Suprapubic skin (tissue), 4 donors: ENCODE results near the gene CAMK1D. TPM values are rescaled to one million over a fixed set of nuclear protein-coding genes. Genes with fewer than 3 reads are reported as not detected.

ENCODE experiments used
- DNase-seq, 2 donors: peaks; one replicate each; pipeline ENCODE4 v3.0.0-alpha.2; 2019; ENCODE audit warnings: low spot score in 2 of 2
- H3K27ac ChIP-seq: fragments of 200-600 bp; sonication (generic); one replicate; pipeline ENCODE4 v1.5.1; 2019
- H3K27me3 ChIP-seq: fragments of 200-600 bp; sonication (generic); one replicate; pipeline ENCODE4 v1.5.1; 2019
- H3K36me3 ChIP-seq: fragments of 200-600 bp; sonication (generic); one replicate; pipeline ENCODE4 v1.5.1; 2019
- H3K4me1 ChIP-seq: fragments of 200-600 bp; sonication (generic); one replicate; pipeline ENCODE4 v1.5.1; 2019
- H3K4me3 ChIP-seq: fragments of 200-600 bp; sonication (generic); one replicate; pipeline ENCODE4 v1.5.1; 2019; ENCODE audit warnings: mild to moderate bottlenecking
- H3K9me3 ChIP-seq: fragments of 200-600 bp; sonication (generic); one replicate; pipeline ENCODE4 v1.5.1; 2019
- EP300 ChIP-seq: sonication (generic); formaldehyde crosslinking; IDR thresholded peaks from one replicate; pipeline ENCODE4 v1.6.1; 2017; ENCODE audit warnings: antibody characterized with exemption
- POLR2A ChIP-seq, 2 donors: fragments of 450-650 bp; IDR thresholded peaks; one replicate each; pipeline ENCODE4 v1.6.1; 2017; ENCODE audit warnings: antibody characterized with exemption in 2 of 2, mild to moderate bottlenecking in 2 of 2, moderate library complexity in 2 of 2
- POLR2AphosphoS5 ChIP-seq, 3 donors: sonication (generic); formaldehyde crosslinking; IDR thresholded peaks; one replicate each; pipeline ENCODE4 v1.6.1; 2017; ENCODE audit warnings: antibody characterized with exemption in 3 of 3
- WGBS: methylation state at CpG from one replicate; pipeline ENCODE4 v1.1.5; 2018; 5-methylcytosine and 5-hydroxymethylcytosine counted together
- total RNA-seq, 4 donors: library from RNA; depleted of rRNA; stranded (reverse); fragments of >200 nt; gene quantifications; one replicate each; pipeline ENCODE4 v1.1.0, GENCODE V29; 2016
- TF ChIP-seq, protein P1 (sequence below), 2 donors: fragments of 200-600 bp in 1 of 2; fragments of 450-650 bp in 1 of 2; sonication (generic) in 1 of 2; IDR thresholded peaks; one replicate each; pipeline ENCODE4 v1.5.1; 2016 to 2019; ENCODE audit warnings: antibody characterized with exemption in 2 of 2, mild to moderate bottlenecking in 1 of 2, moderate library complexity in 1 of 2

The CAMK1D gene
- total RNA-seq, 4 donors from 2014 or later = 26.4 to 31.3 (median 30.2) TPM

DNA sequence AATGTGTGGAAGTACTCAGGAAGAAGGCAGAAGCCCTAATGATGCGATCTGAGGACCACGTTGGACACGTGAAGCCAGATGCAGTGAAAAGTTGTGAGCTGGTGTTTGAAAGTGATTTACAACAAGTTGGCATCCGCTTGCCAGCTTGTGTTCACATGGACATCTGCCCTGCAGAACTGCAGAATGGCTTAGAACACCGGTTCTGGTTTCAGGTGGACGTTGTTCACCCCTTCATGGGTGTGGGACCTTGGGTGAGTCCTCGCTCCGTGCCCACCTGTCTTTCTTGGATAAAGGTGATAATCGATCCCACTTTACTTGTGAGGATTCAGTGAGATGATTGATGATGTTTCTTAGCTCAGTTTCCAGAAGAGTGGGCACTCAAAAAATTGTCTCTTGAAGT, 53.8 kb downstream of the CAMK1D start:
- WGBS = 73% methylated on average over 9 of the region's 9 CpGs
- peak in 1 of 2 donors; percentile 48 for DNase-seq
- no peak overlapping the region for H3K4me3 ChIP-seq
- no peaks in the 10 kb centered on the region for H3K27me3 ChIP-seq
- no peak overlapping the region for H3K27ac ChIP-seq
- TF ChIP-seq POLR2A (IDR thresholded peaks at IDR 0.05) = no peak
- no peaks in the 10 kb centered on the region for H3K4me1 ChIP-seq
- H3K36me3 ChIP-seq = no peaks in the 10 kb centered on the region
- H3K9me3 ChIP-seq = no peaks in the 10 kb centered on the region

DNA sequence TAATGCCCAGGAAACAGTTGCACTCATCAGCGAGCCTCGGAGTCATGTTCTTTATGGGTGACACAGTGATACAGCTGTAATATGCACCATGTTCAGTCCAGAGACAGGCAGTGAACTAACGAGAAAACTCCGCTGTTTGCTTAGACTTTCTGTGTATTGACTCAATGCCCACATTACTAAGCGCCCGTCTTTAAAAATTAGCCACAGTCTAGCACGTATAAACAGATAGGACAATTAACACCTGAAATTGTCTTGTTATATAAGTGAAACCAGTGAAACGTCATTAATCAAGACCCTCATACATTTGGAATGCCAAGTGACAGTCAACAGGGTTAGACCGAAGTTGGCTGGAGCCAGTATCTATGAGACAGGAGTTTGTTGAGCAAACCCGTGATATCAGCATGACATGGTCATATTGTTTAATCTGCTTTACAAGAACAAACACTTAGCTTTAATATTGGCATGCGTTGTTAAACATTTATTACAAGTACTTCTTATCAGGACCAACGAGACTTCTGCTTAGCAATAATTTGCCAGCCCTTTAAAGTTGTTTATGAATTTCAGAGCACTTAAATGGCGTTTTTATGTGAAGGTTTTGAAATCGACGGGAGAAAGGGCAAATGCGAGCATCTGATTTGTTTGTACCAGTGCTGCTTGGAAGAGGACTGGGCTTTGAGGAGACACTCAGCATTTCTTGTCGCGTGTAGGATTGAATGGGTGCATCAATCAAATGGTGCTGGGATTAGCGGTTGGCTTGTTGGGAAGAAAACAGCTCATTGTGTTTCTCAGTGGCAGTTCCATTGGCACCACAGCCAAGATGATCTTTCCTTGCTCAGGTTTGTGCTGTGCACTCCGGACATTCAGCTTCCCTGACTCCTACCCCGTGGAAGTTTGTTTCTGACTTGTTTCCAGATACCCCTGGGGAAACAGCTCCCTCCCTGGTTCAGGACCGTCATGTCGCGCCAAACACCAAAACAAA, 56.3 kb downstream of the CAMK1D start:
- Histone ChIP-seq H3K4me3 (no peak overlapping the region), H3K36me3 (no peaks in the 10 kb centered on the region), H3K27ac (no peak overlapping the region), H3K27me3 (no peaks in the 10 kb centered on the region), H3K9me3 (no peaks in the 10 kb centered on the region), H3K4me1 (no peaks in the 10 kb centered on the region)
- TF ChIP-seq POLR2A (IDR thresholded peaks at IDR 0.05) (no peak), EP300 (no peak), POLR2AphosphoS5 (IDR thresholded peaks at IDR 0.05) (no peak)
- TF ChIP-seq, protein P1, sequence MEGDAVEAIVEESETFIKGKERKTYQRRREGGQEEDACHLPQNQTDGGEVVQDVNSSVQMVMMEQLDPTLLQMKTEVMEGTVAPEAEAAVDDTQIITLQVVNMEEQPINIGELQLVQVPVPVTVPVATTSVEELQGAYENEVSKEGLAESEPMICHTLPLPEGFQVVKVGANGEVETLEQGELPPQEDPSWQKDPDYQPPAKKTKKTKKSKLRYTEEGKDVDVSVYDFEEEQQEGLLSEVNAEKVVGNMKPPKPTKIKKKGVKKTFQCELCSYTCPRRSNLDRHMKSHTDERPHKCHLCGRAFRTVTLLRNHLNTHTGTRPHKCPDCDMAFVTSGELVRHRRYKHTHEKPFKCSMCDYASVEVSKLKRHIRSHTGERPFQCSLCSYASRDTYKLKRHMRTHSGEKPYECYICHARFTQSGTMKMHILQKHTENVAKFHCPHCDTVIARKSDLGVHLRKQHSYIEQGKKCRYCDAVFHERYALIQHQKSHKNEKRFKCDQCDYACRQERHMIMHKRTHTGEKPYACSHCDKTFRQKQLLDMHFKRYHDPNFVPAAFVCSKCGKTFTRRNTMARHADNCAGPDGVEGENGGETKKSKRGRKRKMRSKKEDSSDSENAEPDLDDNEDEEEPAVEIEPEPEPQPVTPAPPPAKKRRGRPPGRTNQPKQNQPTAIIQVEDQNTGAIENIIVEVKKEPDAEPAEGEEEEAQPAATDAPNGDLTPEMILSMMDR (IDR thresholded peaks at IDR 0.05) = no peak
- 86% methylated on average over 24 of the region's 24 CpGs for WGBS
- DNase-seq = peak in 1 of 2 donors; percentile 41

DNA sequence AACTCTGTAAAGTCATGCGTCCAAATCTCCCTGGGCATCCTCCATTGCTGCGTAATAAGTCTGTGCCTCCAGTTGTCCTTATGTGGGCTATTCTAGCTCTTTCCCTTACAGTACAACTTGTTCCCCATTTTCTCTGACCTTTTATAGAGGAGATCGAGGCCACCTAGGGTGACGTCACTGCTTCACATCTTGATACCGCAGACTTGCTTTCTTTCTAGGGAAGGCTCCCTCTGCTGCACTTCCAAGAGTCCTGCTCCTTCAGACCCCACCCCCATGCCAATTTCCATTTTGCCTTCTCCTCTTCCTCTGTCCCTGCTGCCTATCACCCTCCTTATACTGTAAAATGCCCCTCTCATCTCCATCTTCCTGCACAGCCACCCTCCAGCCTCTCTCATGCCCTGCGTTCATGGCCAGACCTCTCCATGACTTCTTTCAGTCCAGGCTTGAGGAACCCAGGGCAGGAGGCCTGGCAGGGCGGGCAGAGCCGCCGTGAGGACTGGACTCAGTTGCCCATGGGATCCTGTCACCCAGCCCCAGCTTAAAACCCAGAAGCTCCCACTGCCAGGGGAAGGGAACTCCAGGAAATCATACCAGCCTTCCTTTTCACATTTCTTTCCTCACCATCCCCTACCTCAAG, 57.5 kb downstream of the CAMK1D start:
- TF ChIP-seq POLR2A (IDR thresholded peaks at IDR 0.05) (no peak), POLR2AphosphoS5 (IDR thresholded peaks at IDR 0.05) (no peak), EP300 (no peak)
- TF ChIP-seq, protein P1 (IDR thresholded peaks at IDR 0.05) = no peak
- Histone ChIP-seq H3K4me1 (no peaks in the 10 kb centered on the region), H3K9me3 (no peaks in the 10 kb centered on the region), H3K27ac (no peak overlapping the region), H3K27me3 (no peaks in the 10 kb centered on the region), H3K36me3 (no peaks in the 10 kb centered on the region), H3K4me3 (no peak overlapping the region)
- WGBS = 96% methylated on average over 9 of the region's 9 CpGs
- DNase-seq = peak in 1 of 2 donors; percentile 24

DNA sequence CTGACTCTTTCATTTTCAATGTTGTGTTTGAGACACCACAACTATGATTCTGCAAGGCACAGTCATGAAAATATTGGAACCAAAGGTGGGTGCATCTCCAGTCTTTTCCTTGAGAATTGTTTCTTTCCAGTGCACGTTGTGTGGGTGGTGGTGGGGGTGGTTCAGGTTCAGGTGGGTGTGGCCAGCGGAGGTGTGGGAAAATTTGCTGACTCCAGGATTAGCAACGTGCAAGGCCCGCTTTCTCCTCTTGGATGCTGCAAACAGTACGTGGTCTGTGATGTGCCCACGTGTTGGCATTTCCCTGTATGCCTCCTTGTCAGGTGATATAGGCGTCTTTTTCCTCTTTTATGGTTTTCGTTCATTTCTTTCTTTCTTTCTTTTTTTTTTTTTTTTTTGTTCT, 59.1 kb downstream of the CAMK1D start:
- 86% methylated on average over 8 of the region's 8 CpGs for WGBS
- Histone ChIP-seq H3K4me1 (no peaks in the 10 kb centered on the region), H3K9me3 (no peaks in the 10 kb centered on the region), H3K27ac (no peak overlapping the region), H3K36me3 (no peaks in the 10 kb centered on the region), H3K27me3 (no peaks in the 10 kb centered on the region), H3K4me3 (no peak overlapping the region)
- TF ChIP-seq POLR2A (IDR thresholded peaks at IDR 0.05) = no peak
- TF ChIP-seq, protein P1 (IDR thresholded peaks at IDR 0.05) = no peak
- TF ChIP-seq POLR2AphosphoS5 (IDR thresholded peaks at IDR 0.05) = no peak
- TF ChIP-seq EP300 = no peak
- peak in 1 of 2 donors; percentile 28 for DNase-seq

DNA sequence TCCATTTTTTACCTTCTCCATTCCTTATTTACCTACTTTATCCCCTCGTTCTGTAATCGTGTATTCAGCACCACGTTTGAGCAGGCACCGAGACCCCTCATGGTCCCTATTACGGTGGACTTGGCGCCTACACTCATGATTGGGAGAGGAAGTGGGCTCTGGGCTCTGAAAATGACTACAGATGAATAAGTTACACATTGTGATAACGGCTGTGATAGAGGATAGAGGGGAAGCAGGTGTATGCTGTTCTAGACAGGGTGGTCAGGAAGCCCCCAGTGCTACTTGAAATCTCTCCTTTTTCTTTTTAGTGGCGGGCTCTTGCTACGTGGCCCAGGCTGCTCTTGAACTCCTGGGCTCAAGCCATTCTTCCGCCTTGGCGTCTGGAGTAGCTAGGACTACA, 59.8 kb downstream of the CAMK1D start:
- TF ChIP-seq POLR2A (IDR thresholded peaks at IDR 0.05) (no peak), EP300 (no peak), POLR2AphosphoS5 (IDR thresholded peaks at IDR 0.05) (no peak)
- TF ChIP-seq, protein P1 (IDR thresholded peaks at IDR 0.05) = no peak
- H3K27ac ChIP-seq = no peak overlapping the region
- no peak for DNase-seq
- H3K4me3 ChIP-seq = no peak overlapping the region
- no peaks in the 10 kb centered on the region for H3K36me3 ChIP-seq
- H3K4me1 ChIP-seq = no peaks in the 10 kb centered on the region
- no peaks in the 10 kb centered on the region for H3K27me3 ChIP-seq
- WGBS = 95% methylated on average over 11 of the region's 11 CpGs
- H3K9me3 ChIP-seq = no peaks in the 10 kb centered on the region
